OCI-LY1 (cell line): ENCODE measurements around the gene GPR65.

ENCODE experiments used
- CTCF ChIP-seq: fragments of 200-600 bp; sonication (generic), shearing (Covaris generic); IDR thresholded peaks from 2 replicates; pipeline ENCODE4 v1.5.1; 2017; ENCODE audit warnings: mild to moderate bottlenecking, antibody characterized with exemption, low read length, moderate library complexity, mixed read lengths
- EZH2 ChIP-seq: fragments of 200-600 bp; sonication (generic), shearing (Covaris generic); IDR thresholded peaks from 2 replicates; pipeline ENCODE4 v1.8.0; 2017; ENCODE audit warnings: borderline replicate concordance, mixed run types, mild to moderate bottlenecking, antibody characterized with exemption, low read length, moderate library complexity, mixed read lengths

GRCh38 chr14:88010331-88010730 lies 5.4 kb downstream of the GPR65 start:
- TF ChIP-seq CTCF: no peak
- no peak for TF ChIP-seq EZH2
